SK-N-SH treated with all-trans-retinoic acid at 6 μM for 48 hours (cell line): ENCODE measurements around the gene RPL3.

Experiments used
- ATAC-seq: fragments of 200-7000 bp; cut with Tn5 transposase; 3 replicates; pipeline ENCODE4 v1.9.1; 2020; ENCODE audit warnings: mild to moderate bottlenecking, moderate library complexity
- BACH2 ChIP-seq: fragments of 250-450 bp; sonication (Bioruptor Pico); IDR thresholded peaks from 2 replicates; pipeline ENCODE4 v1.9.0; 2021; ENCODE audit warnings: mild to moderate bottlenecking, borderline replicate concordance
- ESRRG ChIP-seq: fragments of 250-450 bp; sonication (Bioruptor Pico); IDR thresholded peaks from 2 replicates; pipeline ENCODE4 v1.6.1; 2021; ENCODE audit warnings: mild to moderate bottlenecking
- GLIS3 ChIP-seq: fragments of 250-450 bp; sonication (Bioruptor Pico); IDR thresholded peaks from 2 replicates; pipeline ENCODE4 v1.5.0; 2020; ENCODE audit warnings: mild to moderate bottlenecking, moderate library complexity
- ISL1 ChIP-seq: fragments of 250-450 bp; sonication (Bioruptor Pico); IDR thresholded peaks from 2 replicates; pipeline ENCODE4 v2.1.2; 2022; ENCODE audit warnings: mild to moderate bottlenecking, moderate library complexity
- OSR1 ChIP-seq: fragments of 250-450 bp; sonication (Bioruptor Pico); IDR thresholded peaks from 2 replicates; pipeline ENCODE4 v1.8.0; 2022; ENCODE audit warnings: moderate library complexity, mild to moderate bottlenecking, inconsistent platforms
- PPARA ChIP-seq: fragments of 250-450 bp; sonication (Bioruptor Pico); IDR thresholded peaks from 2 replicates; pipeline ENCODE4 v1.5.0; 2020; ENCODE audit warnings: mild to moderate bottlenecking, borderline replicate concordance
- RARB ChIP-seq: fragments of 250-450 bp; sonication (Bioruptor Pico); IDR thresholded peaks from 2 replicates; pipeline ENCODE4 v1.8.0; 2021; ENCODE audit warnings: mild to moderate bottlenecking, moderate library complexity
- SNAI2 ChIP-seq: fragments of 250-450 bp; sonication (Bioruptor Pico); IDR thresholded peaks from 2 replicates; pipeline ENCODE4 v1.5.0; 2020; ENCODE audit warnings: mild to moderate bottlenecking, moderate library complexity
- TCF4 ChIP-seq: fragments of 250-450 bp; sonication (Bioruptor Pico); IDR thresholded peaks from 2 replicates; pipeline ENCODE4 v1.8.0; 2021; ENCODE audit warnings: mild to moderate bottlenecking, moderate library complexity, borderline replicate concordance
- TOX ChIP-seq: fragments of 250-450 bp; sonication (Bioruptor Pico); IDR thresholded peaks from 2 replicates; pipeline ENCODE4 v1.8.0; 2021; ENCODE audit warnings: mild to moderate bottlenecking, moderate library complexity, borderline replicate concordance
- ZC3H10 ChIP-seq: fragments of 250-450 bp; sonication (Bioruptor Pico); IDR thresholded peaks from 2 replicates; pipeline ENCODE4 v1.5.1; 2021; ENCODE audit warnings: mild to moderate bottlenecking, moderate library complexity
- ZFP3 ChIP-seq: fragments of 250-450 bp; sonication (Bioruptor Pico); IDR thresholded peaks from 2 replicates; pipeline ENCODE4 v1.5.0; 2020; ENCODE audit warnings: mild to moderate bottlenecking, moderate library complexity
- ZFP30 ChIP-seq: fragments of 450-650 bp; formaldehyde crosslinking; IDR thresholded peaks from 2 replicates; pipeline ENCODE4 v1.5.0; 2022; ENCODE audit warnings: mild to moderate bottlenecking, moderate library complexity
- ZNF565 ChIP-seq: fragments of 450-650 bp; formaldehyde crosslinking; conservative IDR thresholded peaks from 2 replicates; pipeline ENCODE4 v1.5.0; 2020; ENCODE audit warnings: low read depth, mild to moderate bottlenecking, moderate library complexity
- ZNF70 ChIP-seq: fragments of 450-650 bp; formaldehyde crosslinking; IDR thresholded peaks from 2 replicates; pipeline ENCODE4 v1.5.0; 2020; ENCODE audit warnings: mild to moderate bottlenecking, moderate library complexity
- ZNF8 ChIP-seq: fragments of 450-650 bp; formaldehyde crosslinking; IDR thresholded peaks from 2 replicates; pipeline ENCODE4 v1.5.0; 2020; ENCODE audit warnings: mild to moderate bottlenecking, moderate library complexity
- TF ChIP-seq, protein P1 (sequence below): fragments of 250-450 bp; sonication (Bioruptor Pico); IDR thresholded peaks from 2 replicates; pipeline ENCODE4 v1.5.0; 2020; ENCODE audit warnings: mild to moderate bottlenecking, moderate library complexity
- TF ChIP-seq, protein P2 (sequence below): fragments of 250-450 bp; sonication (Bioruptor Pico); IDR thresholded peaks from 2 replicates; pipeline ENCODE4 v1.5.1; 2020; ENCODE audit warnings: low read depth, mild to moderate bottlenecking, moderate library complexity
- TF ChIP-seq, protein P3 (sequence below): fragments of 250-450 bp; sonication (Bioruptor Pico); IDR thresholded peaks from 2 replicates; pipeline ENCODE4 v1.8.0; 2020; ENCODE audit warnings: mild to moderate bottlenecking, moderate library complexity, borderline replicate concordance
- TF ChIP-seq, protein P4 (sequence below): fragments of 250-450 bp; sonication (Bioruptor Pico); IDR thresholded peaks from 2 replicates; pipeline ENCODE4 v1.8.0; 2021; ENCODE audit warnings: low read depth, mild to moderate bottlenecking, moderate library complexity, borderline replicate concordance

Gene RPL3

DNA sequence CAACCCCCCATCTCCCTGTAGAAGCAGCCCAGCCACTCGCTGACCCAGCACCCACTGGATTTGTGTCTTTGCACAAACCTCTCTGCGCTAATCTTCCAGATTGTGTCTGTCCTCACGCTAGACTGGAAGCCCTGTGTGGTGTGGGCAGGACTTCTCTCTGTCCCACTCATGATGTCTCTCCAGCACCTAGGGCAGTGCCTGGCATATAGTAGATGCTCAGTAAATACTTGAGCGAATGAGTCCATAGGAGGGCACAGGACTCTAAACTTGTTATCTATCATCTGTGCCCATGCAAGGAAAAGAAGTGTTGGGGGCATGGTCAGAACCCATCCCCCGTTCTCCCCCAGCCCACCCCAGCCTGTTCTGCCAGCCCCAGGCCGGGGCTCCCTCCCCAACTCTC is 22.9 kb downstream of the RPL3 start (continued):
- TF ChIP-seq, protein P1, sequence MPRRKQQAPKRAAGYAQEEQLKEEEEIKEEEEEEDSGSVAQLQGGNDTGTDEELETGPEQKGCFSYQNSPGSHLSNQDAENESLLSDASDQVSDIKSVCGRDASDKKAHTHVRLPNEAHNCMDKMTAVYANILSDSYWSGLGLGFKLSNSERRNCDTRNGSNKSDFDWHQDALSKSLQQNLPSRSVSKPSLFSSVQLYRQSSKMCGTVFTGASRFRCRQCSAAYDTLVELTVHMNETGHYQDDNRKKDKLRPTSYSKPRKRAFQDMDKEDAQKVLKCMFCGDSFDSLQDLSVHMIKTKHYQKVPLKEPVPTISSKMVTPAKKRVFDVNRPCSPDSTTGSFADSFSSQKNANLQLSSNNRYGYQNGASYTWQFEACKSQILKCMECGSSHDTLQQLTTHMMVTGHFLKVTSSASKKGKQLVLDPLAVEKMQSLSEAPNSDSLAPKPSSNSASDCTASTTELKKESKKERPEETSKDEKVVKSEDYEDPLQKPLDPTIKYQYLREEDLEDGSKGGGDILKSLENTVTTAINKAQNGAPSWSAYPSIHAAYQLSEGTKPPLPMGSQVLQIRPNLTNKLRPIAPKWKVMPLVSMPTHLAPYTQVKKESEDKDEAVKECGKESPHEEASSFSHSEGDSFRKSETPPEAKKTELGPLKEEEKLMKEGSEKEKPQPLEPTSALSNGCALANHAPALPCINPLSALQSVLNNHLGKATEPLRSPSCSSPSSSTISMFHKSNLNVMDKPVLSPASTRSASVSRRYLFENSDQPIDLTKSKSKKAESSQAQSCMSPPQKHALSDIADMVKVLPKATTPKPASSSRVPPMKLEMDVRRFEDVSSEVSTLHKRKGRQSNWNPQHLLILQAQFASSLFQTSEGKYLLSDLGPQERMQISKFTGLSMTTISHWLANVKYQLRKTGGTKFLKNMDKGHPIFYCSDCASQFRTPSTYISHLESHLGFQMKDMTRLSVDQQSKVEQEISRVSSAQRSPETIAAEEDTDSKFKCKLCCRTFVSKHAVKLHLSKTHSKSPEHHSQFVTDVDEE (CRISPR knock-in tag): no peak
- TF ChIP-seq ZFP30 (CRISPR knock-in tag) (no peak), ZNF565 (no peak), ZNF8 (CRISPR knock-in tag) (no peak), BACH2 (CRISPR knock-in tag) (no peak)
- TF ChIP-seq, protein P2, sequence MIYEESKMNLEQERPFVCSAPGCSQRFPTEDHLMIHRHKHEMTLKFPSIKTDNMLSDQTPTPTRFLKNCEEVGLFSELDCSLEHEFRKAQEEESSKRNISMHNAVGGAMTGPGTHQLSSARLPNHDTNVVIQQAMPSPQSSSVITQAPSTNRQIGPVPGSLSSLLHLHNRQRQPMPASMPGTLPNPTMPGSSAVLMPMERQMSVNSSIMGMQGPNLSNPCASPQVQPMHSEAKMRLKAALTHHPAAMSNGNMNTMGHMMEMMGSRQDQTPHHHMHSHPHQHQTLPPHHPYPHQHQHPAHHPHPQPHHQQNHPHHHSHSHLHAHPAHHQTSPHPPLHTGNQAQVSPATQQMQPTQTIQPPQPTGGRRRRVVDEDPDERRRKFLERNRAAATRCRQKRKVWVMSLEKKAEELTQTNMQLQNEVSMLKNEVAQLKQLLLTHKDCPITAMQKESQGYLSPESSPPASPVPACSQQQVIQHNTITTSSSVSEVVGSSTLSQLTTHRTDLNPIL: no peak
- TF ChIP-seq, protein P3, sequence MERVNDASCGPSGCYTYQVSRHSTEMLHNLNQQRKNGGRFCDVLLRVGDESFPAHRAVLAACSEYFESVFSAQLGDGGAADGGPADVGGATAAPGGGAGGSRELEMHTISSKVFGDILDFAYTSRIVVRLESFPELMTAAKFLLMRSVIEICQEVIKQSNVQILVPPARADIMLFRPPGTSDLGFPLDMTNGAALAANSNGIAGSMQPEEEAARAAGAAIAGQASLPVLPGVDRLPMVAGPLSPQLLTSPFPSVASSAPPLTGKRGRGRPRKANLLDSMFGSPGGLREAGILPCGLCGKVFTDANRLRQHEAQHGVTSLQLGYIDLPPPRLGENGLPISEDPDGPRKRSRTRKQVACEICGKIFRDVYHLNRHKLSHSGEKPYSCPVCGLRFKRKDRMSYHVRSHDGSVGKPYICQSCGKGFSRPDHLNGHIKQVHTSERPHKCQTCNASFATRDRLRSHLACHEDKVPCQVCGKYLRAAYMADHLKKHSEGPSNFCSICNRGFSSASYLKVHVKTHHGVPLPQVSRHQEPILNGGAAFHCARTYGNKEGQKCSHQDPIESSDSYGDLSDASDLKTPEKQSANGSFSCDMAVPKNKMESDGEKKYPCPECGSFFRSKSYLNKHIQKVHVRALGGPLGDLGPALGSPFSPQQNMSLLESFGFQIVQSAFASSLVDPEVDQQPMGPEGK (CRISPR knock-in tag): no peak
- TF ChIP-seq, all 23 proteins: peak for 0

DNA sequence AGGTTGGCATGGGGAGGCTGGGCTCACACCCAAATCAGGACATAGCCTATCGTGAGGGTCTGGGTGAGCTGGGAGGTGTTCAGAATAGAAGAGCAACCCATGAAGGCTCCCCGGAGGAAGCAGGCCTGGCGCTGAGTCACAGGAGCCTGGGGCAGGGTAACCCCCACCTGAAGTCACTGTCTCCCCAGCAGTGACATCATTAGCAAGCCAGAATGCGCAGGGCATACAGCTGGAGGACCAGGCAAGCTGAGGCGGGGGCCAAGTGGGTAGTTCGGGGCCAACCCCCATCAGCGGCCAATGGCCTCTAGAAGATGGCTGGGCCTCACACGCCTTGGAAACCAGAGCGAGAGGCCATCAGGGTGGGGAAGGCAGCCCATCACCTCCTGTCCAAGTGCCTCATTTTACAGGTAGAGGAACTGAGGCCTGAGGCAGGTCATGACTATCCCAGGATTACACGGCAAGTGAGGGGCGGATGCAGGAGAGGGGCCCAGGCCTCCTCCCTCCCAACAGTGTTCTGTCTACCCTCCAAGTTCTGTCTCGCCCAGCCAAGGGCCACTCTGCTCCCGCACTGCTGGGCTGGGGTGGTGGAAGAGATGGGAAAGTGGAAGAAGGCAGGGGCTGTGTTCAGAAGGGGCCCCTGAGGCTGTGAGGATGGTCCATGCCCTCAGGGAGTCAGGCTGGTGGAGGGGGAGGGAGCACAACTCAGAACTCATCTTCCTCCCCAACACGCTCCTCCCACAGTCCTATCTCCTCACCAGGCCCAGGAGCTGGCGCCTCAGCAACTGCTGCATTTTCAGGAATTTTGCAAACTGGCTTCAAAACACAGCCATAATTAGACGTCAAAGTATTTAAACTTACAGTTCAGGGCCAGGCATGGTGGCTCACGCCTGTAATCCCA is 24.6 kb downstream of the RPL3 start:
- no peak for ATAC-seq
- TF ChIP-seq ZFP3 (no peak), ISL1 (CRISPR knock-in tag) (no peak), ESRRG (CRISPR knock-in tag) (no peak), ZFP30 (CRISPR knock-in tag) (no peak), GLIS3 (CRISPR knock-in tag) (no peak), SNAI2 (CRISPR knock-in tag) (no peak), OSR1 (CRISPR knock-in tag) (no peak)
- TF ChIP-seq, protein P3 (CRISPR knock-in tag): no peak

DNA sequence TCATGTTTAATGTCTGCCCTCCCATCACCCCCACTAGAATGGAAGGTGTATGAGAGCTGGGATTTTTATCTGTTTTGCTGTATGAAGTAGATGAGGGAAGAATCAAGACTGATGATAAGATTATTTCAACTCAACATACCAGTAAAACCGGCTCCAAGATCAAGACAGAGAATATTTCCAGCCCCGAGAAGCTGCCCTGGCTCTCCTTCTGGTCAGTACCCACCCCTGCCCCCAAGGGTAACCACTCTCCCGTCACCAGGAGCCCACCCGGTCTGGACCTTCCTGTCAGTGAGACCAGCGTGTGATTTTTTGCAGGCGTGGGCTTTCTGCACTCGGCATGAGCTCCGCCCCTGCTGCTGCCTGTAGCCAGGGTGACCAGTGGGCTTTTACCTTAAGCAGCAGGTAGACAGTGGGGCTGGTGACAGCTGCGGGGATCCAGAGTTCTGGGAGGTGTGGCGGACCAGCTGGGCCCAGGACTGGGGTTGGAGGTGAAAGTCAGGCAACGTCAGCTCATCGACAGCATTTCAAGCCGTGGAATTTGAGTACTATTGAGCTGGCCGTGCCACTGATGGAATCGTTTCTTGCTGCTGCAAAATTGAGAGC is 25.6 kb downstream of the RPL3 start:
- no peak for TF ChIP-seq ZC3H10
- TF ChIP-seq OSR1 (CRISPR knock-in tag): no peak
- TF ChIP-seq TCF4 (CRISPR knock-in tag): no peak
- TF ChIP-seq ZFP3: no peak
- no peak for TF ChIP-seq ZNF565
- no peak for TF ChIP-seq PPARA (CRISPR knock-in tag)
- no peak for TF ChIP-seq BACH2 (CRISPR knock-in tag)
- TF ChIP-seq, protein P3 (CRISPR knock-in tag): no peak
- TF ChIP-seq, protein P2: no peak
- TF ChIP-seq GLIS3 (CRISPR knock-in tag): no peak
- no peak for TF ChIP-seq ESRRG (CRISPR knock-in tag)
- TF ChIP-seq RARB (CRISPR knock-in tag): no peak
- no peak for TF ChIP-seq ZNF70 (CRISPR knock-in tag)
- no peak for TF ChIP-seq TOX (CRISPR knock-in tag)
- TF ChIP-seq, protein P4, sequence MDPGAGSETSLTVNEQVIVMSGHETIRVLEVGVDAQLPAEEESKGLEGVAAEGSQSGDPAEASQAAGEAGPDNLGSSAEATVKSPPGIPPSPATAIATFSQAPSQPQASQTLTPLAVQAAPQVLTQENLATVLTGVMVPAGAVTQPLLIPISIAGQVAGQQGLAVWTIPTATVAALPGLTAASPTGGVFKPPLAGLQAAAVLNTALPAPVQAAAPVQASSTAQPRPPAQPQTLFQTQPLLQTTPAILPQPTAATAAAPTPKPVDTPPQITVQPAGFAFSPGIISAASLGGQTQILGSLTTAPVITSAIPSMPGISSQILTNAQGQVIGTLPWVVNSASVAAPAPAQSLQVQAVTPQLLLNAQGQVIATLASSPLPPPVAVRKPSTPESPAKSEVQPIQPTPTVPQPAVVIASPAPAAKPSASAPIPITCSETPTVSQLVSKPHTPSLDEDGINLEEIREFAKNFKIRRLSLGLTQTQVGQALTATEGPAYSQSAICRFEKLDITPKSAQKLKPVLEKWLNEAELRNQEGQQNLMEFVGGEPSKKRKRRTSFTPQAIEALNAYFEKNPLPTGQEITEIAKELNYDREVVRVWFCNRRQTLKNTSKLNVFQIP (CRISPR knock-in tag): no peak
- ATAC-seq: no peak
